ENCODE results near the gene CDK14.

DNA sequence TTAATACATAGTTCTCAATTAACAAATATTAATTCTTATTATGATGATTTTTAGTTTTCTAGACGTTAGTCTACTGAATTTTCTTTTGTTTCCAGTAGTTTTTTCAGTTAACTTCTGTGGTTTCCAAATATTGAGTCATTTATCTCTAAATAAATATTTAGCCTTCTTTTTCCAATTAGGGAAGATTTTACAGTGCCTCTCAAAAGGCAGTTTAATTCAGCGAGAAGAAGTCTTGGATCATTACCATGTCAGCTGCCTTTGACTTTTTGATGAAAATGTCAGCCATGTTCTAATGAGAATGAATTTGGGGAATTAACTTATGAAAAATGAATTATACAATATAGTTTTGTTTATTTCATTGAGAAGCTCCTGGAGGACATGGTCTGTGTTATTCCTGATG is 90.0 kb downstream of the CDK14 start:
- no peak for TF ChIP-seq POLR2A (IDR thresholded peaks at IDR 0.05)
- TF ChIP-seq CTCF (IDR thresholded peaks at IDR 0.05) = no peak

Measured in heart left ventricle (tissue), 13 donors.